Activated CD8-positive, alpha-beta memory T cell treated with anti-CD3 and anti-CD28 coated beads for 48 hours (primary cell): ENCODE results near the gene MERTK.
"Not testable (repeated sequence)": the region's sequence is repeated elsewhere in the genome, so short reads cannot be mapped to it uniquely, and the experiment has no call there.

ENCODE experiments used
- DNase-seq, 3 experiments: peaks; one replicate each; pipeline ENCODE4 v3.0.0-alpha.2; 2020; ENCODE audit warnings: low read depth in 2 of 3, low spot score in 2 of 3

MERTK gene

DNA sequence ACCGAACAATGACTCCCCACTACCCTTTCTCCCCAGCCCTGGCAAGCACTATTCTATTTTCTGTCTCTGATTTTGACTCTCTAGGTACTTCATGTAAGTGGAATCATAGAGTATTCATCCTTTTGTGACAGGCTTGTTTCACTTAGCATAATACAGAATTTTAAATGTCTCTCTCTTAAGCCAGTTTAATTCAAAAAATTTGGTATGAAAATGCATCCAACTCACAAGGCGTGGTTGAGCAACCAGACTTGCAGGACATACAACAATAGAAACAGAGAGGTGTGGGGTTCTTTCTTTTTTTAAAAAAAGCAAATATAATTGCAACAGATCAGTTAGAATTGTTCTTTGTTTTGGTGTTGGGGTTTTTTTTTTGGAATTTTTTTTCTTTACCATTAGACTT lies 109.1 kb downstream of the MERTK start:
- DNase-seq: no peak

- no peak for DNase-seq
Observed at GRCh38 chr2:112008910-112009485, 110.6 kb downstream of the MERTK start.

DNA sequence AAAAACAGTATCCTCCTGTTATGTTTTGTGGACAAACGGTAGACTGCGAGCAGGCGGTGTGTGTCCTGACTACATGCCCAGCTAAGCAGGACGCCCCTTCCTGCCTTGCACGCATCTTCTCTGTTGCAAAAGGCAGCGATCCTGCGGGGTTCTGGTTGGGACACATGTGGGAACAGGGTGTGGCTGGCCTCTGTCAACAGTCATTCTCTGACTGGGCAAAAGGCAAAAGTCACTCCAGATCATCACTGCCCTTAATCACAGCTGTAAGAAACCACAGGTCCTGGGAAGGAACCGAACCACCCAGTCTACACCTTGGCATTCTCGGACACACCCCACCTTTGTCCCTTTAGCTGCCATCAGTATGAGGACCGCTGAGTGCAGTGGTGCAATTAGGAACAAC lies 112.3 kb downstream of the MERTK start:
- DNase-seq: no peak

- DNase-seq: no peak
Observed at GRCh38 chr2:112012556-112012955, 114.1 kb downstream of the MERTK start.

- no peak for DNase-seq
Observed at GRCh38 chr2:112018846-112019245, 120.4 kb downstream of the MERTK start.

DNA sequence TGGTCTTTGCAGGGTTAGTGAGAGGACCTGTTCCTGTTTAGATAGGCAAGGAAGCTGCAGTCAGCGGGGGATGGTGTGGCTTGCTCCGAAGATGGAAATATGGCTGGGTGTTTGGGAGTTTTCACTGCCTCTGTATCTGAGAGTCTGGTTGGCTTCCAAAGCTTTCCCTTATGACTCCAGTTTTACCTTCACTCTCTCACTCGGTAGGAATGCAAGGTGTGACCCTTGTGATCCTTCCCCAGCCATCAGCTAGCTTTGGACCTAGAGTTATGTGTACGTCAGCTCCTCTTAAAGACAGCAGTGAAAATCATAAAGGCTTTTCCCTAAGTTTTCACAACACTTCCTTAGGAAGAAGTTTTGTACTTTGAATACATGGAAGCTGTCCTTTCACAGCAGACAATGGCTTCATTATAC lies 121.2 kb downstream of the MERTK start:
- no peak for DNase-seq

DNA sequence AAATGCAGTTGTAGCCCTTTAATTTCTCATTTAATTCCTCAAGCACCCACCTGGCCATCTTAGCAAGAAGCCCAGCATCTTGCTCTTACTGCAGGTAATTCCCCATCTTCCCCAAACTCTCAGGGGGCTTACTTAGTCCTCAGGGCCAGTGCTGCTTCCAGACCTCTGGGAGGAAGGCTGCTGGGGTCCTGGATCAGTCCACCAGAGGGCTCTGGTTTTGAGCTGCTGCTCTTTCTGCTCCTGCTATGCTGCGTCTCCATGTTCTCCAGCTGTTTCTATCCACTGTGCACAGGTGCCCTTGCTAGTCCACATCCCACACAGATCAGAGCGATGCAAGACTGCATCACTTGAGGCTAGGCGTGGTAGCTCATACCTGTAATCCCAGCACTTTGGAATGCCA lies 122.2 kb downstream of the MERTK start:
- no peak for DNase-seq

DNA sequence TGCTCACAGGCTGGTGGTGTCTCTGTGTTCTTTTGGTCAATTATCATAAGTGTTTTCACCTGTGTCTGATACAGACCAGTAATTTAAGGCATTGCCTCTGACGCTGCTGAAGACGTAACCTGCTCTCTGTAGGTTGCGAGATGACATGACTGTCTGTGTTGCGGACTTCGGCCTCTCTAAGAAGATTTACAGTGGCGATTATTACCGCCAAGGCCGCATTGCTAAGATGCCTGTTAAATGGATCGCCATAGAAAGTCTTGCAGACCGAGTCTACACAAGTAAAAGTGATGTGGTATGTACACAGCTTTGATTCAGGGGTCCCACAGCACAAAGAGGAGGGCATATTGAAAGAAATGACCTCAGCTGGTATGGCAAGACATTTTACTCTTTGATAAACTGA lies 122.9 kb downstream of the MERTK start:
- DNase-seq: no peak

- DNase-seq: no peak
Observed at GRCh38 chr2:112021781-112022231, 123.4 kb downstream of the MERTK start.

GRCh38 chr2:112023707-112024106 lies 125.3 kb downstream of the MERTK start:
- no peak for DNase-seq

GRCh38 chr2:112024231-112024630 lies 125.8 kb downstream of the MERTK start:
- no peak for DNase-seq

GRCh38 chr2:112024896-112025491 lies 126.6 kb downstream of the MERTK start:
- DNase-seq: no peak

- DNase-seq: no peak
Observed at GRCh38 chr2:112026509-112026908, 128.1 kb downstream of the MERTK start.

DNA sequence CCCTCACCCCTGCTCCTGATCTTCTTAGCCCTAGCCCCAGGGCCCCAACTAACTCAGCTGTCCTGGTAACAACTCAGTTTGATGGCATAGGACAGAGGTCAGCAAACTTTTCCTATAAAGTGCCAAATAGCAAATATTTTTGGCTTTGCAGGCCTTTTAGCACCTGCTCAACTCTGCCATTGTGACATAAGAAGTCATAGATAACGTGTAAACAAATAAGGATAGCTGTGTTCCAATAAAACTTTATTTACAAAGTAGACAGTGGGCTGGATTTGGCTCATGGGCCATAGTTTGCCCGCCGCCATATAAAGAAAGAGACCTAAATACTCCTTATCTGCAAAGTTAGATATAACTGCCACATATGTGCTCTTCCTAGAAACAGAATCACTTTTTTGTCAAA lies 129.4 kb downstream of the MERTK start:
- no peak for DNase-seq

- DNase-seq: no peak
Observed at GRCh38 chr2:112029164-112029563, 130.8 kb downstream of the MERTK start.

DNA sequence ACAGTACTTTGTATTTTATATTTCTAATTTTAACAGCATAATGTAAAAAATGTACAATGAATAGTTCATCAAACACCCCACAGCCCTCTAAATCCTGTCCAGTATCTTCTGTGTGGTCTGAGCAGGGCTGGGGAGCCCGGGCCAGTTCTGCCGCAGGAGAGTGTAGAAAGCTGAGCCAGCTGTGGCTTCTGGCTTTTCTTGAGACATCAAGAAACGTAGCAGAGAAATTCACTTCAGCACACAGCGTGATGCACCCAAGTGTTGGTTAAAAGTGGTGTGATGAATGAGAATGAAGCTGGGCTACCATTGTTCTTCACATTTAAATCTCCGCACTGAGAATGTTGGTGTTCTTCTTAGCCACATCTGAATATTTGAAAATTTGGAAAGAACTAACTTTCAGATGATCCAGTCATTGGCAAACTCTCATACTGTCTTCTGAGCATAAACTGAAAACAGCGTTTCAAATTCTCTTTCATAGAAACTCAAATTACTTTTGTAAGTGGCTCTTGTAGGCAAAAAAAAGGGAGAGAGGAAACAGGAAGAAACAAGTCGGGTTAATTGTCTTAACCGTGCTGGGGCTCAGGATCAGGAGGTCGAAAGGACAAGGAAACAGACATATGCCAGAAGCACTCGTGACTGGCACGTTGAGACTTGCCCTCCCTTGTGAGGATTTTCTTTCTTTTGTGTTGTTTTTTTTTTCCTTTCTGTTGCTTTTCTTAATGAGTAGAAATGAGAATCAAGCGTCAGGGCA lies 133.2 kb downstream of the MERTK start:
- DNase-seq: no peak

DNA sequence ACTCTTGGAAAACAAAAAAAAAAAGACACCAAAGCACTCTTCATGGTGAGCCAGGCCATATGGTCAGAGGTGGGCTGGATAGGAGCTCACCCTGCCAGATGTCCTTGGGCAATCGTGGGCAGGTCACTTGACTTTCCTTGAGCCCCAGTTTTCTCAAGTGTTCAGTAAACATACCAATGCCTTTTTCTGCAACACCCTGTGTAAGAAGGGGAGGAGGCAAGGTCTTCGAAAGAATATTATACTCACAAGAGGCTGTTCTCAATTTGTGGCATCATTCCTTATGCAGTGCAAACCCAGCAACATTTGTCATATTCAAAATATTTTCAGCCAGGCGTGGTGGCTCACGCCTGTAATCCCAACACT lies 133.8 kb downstream of the MERTK start:
- no peak for DNase-seq

- no peak for DNase-seq
Observed at GRCh38 chr2:112032689-112033465, 134.5 kb downstream of the MERTK start.

DNA sequence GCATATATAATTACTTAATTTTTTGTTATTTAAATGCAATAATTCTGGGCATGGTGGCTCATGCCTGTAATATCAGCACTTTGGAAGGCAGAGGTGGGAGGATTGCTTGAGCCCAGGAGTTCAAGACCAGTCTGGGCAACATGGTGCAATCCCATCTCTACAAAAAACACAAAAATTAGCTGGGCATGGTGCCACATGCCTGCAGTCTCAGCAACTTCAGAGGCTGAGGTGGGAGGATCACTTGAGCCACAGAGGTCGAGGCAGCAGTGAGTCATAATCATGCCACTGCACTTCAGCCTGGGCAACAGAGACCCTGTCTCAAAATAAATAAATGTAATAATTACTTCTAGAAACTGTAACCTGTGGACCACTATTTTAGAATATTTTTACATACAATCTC lies 135.2 kb downstream of the MERTK start:
- DNase-seq: no peak

DNA sequence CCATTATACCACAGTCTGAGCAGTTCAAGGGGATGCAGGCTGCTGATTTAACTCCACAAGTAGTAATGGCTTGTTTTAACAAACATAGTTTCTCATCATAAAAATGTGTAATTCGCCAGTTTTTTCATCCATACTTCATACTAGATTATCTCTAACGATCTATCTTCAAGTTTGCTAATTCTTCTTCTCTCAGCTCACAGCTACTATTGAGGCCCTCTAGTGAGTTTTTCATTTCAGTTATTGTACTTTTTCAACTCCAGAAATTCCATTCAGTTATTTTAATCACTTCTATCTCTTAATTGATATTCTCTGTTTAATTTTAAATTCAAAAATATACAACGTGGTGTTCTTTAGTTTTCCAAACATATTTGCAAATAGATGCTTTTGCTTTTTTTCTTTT lies 136.5 kb downstream of the MERTK start:
- no peak for DNase-seq

- no peak for DNase-seq
Observed at GRCh38 chr2:112035786-112036185, 137.4 kb downstream of the MERTK start.

GRCh38 chr2:112039556-112039955 lies 141.1 kb downstream of the MERTK start:
- not testable (repeated sequence) for DNase-seq
